Middle frontal gyrus (tissue), 1 donor: ENCODE data around the gene TRMT13.

Experiments used
- DNase-seq: peaks from one replicate; pipeline ENCODE4 v3.0.0-alpha.2; 2015; ENCODE audit warnings: low spot score; ENCODE audit errors: extremely low spot score

TRMT13 gene, protein sequence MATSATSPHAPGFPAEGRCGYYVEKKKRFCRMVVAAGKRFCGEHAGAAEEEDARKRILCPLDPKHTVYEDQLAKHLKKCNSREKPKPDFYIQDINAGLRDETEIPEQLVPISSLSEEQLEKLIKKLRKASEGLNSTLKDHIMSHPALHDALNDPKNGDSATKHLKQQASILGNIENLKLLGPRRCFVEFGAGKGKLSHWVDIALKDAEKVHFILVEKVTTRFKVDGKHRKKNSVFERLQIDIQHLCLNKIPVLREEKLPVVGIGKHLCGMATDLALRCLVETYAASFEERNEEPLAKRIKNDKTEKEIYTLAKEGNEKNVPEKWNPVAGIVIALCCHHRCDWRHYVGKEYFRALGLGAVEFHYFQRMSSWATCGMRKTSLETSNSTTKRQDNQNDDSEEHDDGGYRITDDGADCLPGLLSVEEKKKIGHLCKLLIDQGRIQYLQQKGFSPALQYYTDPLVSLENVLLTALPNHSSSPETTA

DNA sequence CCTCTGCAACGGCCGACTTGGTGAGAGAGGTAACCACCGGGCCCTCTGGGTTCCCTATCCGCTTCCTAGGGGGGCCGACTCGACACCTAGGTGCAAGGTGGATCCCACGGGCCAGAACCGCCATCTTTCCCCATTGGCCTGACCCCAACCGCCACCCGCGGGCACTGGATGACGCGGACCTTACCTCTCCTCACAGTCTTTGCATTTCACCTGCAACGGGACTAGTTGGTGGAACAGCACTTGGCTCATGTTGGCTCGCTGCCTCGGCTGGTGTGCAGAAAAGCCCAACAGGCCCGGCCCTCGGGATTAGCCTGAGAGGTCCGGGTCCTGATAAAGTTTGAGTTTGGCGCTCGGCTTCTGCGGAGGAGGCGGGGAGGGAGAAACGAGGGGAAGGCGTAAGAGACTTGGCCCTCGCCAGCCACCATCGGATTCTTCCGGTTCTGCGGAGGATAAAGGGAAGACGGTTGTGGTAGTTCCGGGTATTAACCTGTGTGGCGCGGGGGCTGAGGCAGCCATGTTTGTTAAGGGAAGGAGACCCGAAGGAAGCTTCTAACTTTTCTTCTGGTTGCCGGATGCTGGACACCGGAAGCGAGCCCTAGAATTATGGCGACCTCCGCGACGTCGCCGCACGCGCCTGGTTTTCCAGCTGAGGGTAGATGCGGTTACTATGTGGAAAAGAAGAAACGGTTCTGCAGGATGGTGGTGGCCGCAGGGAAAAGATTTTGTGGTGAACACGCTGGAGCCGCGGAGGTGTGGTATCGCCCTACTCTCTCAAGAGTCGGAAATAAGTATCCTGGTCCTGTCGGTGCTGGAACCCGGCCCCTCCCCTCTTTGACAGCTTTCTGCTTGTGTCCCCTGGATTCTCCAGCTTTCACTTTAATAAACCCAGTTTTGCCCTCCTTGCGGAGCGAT, at the start of gene TRMT13, which contains the start of gene SASS6:
Gene TRMT13, plus strand, starts transcription at position 598 of the 912 bp plus-strand sequence. Its CDS starts 6 bp downstream, at position 604.
Gene SASS6, minus strand, starts transcription at position 365 of the 912 bp plus-strand sequence. Its CDS starts 116 bp downstream, at position 249.
- DNase-seq = peak; percentile 94

DNA sequence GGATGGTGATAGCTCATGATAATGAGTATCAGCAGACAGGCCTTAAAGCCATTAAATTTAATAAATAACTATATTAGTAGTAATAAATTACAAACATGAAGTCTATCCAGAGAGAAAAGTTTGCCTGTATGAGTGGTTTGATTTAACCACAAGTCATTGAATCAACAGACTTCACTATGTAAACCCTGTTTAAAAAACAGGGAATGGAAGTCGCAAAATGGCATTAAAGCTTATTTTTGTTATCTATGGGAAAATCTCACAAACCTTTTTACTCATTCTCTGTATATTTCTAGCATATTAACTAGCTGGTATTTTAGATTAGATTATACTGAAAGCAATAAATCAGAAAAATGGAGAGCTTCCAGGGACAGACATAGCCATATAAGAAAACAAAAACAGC, 45.6 kb upstream of the TRMT13 start:
- DNase-seq = no peak

DNA sequence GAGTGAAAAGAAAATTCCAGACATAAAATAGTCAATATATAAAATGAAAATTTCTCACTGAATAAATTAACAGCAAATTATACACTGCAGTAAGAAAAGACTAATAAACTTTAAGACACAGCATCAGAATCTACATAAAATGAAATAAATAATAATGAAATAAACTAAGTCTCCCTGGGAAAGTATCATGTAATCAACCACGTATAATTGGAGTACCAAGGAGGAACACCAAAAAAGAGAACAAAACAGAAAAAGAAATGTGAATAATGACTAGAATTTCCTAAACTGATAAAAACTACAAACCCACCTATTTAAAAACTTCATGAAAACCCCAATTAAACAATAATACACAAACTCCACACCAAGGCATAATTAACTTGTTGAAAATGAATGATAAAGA, 43.9 kb upstream of the TRMT13 start:
- DNase-seq = no peak

GRCh38 chr1:100090471-100090870, 42.5 kb upstream of the TRMT13 start:
- DNase-seq = no peak

DNA sequence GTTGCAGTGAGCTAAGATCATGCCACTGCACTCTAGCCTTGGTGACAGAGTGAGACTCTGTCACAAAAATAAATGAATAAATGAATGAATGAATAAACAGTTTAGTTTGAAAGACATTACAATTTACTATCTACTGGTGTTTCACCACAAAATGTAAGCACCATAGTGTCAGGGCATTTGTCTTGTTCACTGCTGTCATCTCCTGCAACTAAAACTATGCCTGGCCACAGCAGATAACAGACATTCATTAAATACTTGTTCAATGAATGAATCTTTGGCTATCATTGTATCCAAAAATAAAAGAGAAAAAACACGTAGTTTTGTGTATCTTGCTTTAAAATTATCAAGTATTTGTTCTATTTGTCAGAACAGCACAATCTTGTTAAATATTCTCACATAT, 32.8 kb upstream of the TRMT13 start:
- DNase-seq = no peak

DNA sequence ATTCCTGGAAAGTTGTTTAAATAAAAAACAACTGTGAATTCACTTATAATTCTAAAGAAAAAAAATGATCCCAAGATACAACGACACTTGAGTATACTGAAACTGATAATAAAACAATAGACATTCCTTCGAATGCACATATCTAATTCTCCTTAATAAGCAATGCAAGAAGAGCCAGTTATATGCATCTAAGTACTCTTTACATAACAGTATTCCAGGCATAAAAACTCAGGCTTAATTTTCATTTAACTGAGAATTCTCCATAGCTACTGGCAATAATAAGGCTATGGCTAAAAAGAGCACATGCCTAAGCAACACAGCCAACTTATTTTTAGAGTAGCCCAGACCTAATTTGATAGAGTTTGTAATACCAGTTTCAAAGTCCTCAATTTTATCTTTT, 31.4 kb upstream of the TRMT13 start:
- DNase-seq = no peak

DNA sequence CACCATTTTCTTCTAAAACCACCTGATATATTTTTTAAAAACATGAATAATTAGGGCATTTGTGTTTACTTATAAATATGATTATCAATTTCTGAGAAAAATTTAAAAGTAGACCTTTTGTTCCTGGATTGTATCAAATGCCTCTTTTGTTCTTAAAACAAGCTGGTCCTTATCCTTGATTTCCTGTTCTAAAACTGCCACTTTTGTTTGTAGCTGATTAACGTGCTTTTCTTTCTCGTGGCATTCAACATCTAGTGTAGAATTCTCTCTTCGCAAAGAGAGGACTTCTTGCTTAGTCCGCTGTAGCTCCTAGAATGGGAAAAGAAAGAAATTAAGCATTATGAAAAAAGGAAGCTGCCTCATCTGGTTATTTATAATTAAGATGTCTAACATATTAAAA, 25.3 kb upstream of the TRMT13 start:
- no peak for DNase-seq

DNA sequence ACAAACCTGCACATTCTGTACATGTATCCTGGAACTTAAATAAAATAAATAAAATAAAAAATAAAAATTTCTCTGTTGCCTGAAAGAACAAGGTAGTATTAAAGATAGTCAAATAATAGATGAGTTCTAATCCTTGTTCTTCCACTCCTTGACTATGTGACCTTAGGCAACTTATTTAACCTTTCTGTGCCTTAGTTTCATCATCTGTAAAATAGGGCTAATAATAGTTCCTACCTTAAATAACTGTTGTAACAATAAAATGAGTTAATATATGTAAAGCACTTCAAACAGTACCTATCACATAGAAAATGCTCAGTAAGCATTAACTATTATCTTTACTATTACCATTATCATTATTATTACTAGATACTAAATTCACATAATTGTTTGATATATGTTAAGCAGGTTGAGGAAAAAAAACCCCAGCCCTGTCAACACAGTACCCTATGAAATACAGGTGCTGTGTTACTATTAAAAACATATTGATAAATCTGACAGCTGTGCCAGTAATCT, 23.4 kb upstream of the TRMT13 start:
- DNase-seq = no peak

- DNase-seq = no peak
Observed at GRCh38 chr1:100115524-100115923, 17.4 kb upstream of the TRMT13 start.

GRCh38 chr1:100122177-100122576, 10.8 kb upstream of the TRMT13 start:
- DNase-seq = no peak

GRCh38 chr1:100127226-100127625, 5.7 kb upstream of the TRMT13 start:
- no peak for DNase-seq

GRCh38 chr1:100130552-100131077, 2.3 kb upstream of the TRMT13 start:
- no peak for DNase-seq

DNA sequence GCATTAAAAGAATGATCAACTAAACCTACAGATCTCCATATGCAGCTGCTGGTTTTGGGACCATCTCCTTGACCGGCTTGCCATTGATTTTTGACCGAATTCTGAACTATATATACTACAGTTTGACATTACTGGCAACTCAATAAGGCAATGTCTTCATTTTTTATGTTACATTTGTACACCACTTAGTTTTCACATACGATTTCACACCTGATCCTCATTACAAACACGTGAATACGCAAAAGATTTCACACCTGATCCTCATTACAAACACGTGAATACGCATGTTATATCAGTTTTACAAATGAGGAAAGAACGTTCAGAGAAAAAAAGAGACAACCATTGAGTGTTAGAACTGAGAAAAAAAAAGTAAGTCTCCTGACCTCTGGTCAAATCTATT, 1.3 kb upstream of the TRMT13 start:
- no peak for DNase-seq

DNA sequence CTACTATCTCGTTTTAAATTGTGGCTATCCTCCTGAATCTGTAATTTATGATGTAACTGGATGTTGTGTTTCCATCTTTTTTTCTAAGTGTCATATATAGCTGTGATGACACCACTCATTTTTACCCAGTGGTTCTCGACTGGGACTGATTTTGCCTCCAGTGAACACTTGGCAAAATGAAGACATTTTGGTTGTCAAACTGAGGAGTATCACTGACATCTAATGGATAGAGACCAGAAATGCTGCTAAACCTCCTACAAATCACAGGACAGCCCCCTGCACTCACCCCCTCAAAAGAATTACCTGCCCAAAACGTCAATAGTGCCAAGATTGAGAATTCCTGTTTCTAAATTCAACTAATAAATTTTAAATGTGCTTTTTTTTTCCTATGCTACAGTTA, 1.9 kb downstream of the TRMT13 start:
- no peak for DNase-seq

DNA sequence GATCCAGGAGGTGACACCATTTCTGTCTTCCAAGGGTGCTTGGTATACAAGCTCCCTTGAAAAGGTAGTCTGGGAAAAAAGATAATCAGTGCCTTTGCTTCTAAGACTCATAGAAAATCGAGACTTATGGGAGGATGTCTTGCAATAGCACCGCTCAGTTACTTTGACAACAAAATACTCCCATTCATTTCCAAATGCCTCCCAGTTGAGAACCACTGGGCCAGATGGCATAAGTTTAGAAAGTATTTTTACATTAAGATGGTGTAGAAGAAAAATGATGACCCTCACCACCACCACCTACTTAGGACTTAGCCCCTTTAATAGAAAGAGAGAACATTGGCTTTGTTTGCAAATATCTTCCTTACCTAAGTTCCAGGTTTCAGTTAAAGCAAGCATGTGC, 4.6 kb downstream of the TRMT13 start:
- DNase-seq = no peak

DNA sequence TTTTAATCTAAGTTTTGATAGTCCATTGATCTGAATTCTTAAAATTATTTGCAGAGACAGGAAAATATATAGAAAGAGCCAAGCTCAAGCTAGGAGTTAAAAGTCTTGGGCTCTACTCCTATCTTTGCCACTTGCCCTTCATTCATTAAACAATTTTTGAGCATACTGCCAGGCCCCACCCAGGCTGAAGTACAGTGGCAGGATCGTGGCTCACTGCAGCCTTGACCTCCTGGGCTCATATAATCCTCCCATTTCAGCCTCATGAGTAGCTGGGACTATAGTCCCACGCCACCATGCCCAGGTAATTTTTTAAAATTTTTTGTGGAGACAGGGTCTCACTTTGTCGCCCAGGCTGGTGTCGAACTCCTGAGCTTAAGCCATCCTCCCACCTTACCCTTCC, 8.2 kb downstream of the TRMT13 start:
- DNase-seq = no peak

DNA sequence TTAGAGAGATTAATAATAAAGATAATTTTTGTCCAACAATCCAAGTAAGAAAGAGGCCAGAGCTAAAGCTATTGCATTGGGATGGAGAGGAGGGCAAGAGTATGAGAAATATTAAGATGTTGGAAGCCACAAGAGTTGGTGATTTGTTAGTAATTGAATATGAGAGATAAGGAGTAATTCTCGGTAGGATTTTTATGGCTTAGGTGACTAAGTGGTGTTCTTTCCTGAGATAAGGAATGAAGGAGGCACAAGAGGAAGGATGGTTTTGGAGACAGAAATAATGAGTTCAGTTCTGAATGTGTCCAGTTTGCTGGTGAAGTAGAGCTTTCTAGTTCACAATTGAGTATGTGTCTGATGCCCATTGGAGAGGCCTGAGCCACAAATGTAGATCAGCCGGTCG, 9.4 kb downstream of the TRMT13 start:
- no peak for DNase-seq

DNA sequence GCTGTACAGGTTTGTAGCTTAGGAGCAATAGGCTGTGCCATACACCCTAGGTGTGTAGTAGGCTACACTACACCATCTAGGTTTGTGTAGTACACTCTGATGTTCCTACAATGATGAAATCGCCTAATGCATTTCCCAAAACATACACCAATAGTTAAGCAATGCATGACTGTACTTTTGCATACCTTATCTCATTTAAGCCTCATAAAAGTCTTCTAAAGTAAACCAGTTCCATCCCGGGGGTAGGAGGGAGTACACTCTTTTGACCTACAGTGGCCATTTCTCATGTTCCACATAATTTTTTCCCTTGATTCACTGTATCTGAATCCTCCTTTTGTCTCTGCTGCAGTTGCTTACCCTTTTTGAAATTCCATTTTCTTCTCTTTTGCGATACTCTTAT, 12.2 kb downstream of the TRMT13 start:
- no peak for DNase-seq

GRCh38 chr1:100146958-100147357, 14.0 kb downstream of the TRMT13 start:
- DNase-seq = no peak

- DNase-seq = no peak
Observed at GRCh38 chr1:100147875-100148274, 14.9 kb downstream of the TRMT13 start.

- DNase-seq = no peak
Observed at GRCh38 chr1:100151679-100152078, 18.7 kb downstream of the TRMT13 start.

DNA sequence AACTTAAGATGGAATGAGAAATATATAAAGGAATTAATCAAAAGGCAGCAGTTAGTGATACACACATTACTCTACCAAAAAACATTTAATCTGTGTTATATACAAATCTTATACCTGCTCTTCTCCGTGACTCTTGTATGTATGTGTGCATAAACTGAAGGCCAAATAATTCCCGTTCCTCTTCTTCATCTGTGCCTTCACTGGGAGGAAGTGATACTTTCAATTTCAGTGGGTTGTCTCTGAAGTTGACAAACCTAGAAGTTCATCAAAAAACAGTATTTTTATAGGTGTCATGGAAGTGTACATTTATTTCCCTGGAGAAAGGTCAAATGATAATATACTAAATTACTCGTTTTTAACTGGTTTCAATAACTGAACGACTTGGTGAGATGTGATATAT, 19.3 kb downstream of the TRMT13 start:
- DNase-seq = no peak
